ENCODE data around the gene ST6GALNAC6.
"Not testable (repeated sequence)": the region's sequence is repeated elsewhere in the genome, so short reads cannot be mapped to it uniquely, and the experiment has no call there.

ST6GALNAC6 gene

DNA sequence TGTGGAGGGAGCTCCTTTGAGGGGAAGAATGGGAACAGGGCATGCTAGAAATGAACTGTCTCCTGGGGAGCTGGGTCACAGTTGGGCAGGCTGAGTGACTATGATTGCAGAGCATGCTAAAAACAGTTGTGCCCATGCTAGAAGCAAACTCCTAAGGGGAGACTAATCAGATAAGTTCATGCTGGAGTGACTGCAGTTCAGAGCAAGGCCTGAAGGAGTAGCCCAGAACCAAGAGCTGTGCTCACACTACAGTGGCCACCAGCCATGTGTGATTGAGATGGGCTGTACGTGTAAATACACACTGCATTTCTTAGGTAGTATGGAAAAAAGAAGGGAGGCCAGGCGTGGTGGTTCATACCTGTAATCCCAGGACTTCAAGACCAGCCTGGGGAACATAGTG, 11.6 kb downstream of the ST6GALNAC6 start:
- DNase-seq: no peak

GRCh38 chr9:127886401-127886972, 12.9 kb downstream of the ST6GALNAC6 start:
- no peak for DNase-seq

DNA sequence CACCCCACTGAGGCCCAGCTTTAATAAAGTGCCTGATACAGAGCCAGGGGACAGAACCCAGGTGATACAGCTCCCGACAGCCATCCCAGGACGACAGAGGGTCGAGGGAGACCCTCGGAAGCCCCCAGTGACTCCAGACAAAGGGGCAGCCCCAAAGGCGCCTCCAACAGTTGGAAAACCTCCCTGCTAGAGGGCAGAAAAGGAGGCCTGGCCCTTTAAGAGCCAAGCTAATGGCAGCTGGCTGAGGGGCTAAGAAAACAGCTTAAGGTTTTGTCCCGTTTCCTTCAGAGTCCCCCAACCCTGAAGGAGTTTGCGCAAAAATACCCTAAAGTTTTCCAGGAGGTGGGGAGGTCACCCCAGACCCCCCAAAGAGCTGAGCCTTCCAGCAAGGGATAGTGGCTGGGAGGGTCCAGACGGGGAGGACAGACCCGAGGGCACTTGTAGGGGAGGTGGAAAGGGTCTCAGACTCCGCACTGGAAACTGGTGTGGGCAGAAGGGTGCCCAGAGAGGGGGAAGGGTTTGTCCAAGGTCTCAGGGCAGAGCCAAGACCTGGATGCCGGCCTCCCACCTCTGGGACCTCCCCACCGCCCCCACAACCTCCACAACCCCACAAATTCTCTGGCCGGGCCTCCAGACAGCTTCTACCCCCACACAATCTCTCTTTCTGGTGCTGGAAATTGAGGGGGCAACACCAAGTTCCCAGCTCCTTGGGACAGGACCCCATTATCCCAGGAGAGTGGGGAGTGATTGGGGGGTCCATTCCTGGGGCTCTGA, 13.7 kb downstream of the ST6GALNAC6 start:
- DNase-seq: no peak

DNA sequence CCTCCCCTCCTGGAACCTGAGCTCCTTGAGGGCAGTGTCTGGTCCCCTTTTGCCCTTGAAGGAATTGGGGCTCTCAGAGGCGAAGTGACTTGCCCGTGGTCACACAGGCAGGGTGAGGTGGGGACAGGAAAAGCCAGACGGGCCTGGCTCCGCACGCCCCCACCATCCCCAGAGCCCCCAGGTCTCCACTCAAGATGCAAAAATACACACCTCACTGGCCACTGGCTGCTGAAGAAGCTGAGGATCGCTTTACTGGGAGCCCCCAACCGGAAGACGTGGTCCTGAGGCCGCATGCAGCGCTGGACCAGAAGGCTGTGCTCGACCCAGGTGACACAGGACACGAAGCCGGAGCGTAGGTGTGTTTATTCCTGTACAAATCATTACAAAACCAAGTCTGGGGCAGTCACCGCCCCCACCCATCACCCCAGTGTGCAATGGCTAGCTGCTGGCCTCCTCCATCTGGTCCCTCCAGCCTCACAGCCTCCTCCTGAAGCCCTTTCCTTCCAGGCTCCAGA, 14.4 kb downstream of the ST6GALNAC6 start:
- DNase-seq: no peak

- peak; percentile 66 for DNase-seq
These were observed 14.9 kb downstream of the ST6GALNAC6 start for GRCh38 chr9:127884427-127884911.

DNA sequence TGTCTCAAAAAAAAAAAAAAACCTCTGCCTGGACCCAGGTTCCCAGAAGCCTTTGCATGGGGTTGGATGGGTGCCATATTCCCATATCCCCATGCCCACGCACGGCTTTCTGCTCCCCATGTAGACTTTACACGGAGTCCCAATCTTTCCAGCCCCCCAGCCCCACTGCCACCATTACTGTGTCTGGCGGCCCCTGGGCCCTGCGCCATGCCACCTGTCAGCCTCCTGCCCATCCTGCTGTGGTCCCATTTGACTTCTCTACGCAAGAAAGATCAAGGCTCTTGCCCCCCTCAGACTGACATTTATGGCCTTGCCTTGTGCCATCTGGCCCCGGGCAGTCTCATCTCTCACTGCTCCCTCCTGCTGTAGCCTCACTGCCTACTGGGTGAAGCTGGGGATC, 15.4 kb downstream of the ST6GALNAC6 start:
- no peak for DNase-seq

DNA sequence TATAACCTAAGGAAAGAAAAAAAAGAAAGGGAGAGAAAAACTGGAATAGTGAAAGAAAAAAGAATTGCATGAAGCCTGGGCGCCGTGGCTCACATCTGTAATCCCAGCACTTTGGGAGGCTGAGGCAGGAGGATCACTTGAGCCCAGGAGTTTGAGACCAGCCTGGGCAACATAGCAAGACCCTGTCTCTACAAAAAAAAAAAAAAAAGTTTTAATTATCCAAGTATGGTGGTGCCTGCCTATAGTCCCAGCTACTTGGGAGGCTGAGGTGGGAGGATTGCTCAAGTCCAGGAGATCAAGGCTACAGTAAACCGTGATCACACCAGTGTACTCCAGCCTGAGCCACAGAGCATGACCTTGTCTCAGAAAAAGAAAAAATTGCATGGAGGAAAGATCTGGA, 17.7 kb downstream of the ST6GALNAC6 start:
- DNase-seq: not testable (repeated sequence)

DNA sequence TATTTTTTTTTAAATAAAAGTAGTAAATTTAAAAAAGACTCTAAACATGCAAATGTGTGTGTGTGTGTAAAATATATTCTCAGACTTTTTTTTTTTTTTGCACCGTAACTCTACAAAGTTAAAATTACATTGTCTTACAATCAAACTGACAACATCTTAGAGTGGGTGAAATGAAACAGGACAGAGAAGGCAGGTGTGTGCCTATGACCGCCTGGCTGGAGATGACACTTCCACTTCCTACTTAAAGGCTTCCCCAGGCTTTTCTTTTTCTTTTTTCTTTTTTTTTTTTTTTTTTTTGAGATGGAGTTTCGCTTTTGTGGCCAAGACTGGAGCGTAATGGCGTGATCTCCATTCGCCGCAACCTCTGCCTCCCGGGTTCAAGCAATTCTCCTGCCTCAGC, 19.3 kb downstream of the ST6GALNAC6 start:
- DNase-seq: no peak

DNA sequence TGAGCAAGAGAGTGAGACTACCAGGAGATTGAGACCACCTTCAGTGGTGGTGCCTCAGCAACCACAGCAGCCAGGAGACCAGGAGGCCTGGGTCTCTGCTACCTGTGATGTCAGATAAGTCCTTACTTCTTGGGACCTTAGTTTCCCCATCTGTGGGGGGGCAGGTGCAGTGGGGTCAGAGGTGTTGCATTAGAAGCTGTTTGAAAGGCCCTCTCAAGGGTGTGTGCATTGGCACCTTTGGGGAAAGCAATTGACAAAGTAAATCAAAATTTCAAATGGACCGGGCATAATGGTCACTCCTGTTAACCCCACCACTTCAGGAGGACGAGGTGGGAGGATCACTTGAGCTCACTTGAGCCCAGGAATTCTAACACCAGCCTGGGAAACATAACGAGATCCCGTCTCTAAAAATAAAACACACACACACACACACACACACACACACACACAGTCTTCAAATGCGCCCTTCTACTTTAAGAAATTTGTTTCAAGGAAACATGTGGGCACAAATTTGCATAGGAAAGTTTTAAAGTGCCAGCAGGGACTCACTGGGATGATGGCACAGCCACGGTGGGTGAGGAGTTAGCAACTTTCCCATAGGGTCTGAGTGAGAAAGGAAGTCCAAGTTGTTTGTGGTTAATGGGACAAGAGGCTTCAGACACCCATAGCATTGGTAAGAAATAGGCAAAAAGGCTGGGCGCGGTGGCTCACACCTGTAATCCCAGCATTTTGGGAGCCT, 20.6 kb downstream of the ST6GALNAC6 start:
- no peak for DNase-seq

DNA sequence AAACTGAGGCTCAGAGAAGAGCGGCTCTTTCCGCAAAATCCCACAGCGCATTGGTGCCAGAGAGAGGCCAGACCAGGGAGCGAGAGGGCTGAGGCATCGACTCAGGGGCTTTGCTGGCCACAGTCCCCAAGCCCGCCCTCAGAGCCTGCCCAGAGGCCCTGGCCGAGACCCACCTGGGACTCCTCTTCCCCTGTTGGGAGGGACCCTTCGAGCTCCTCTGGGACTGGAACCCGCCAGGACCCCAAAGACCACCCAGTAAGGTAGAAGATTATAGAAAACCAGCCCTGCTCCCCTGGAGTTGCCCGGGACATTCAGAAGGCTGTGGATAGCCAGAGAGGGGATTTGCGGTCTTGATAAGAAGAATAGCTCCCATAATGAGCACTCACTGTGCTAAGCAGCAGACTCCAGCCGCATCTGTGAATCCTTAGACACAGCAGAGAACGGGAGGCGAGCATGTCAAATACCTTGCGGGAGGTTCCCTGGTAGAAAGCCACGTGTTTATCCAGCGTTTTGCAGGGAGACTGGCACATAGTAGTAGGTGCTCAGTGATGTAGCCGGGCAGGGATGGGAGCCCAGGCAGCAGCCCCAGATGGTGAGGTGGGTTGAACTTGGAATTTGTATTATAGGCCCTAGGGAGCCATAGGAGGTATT, 21.3 kb downstream of the ST6GALNAC6 start:
- DNase-seq: no peak

GRCh38 chr9:127877566-127877998, 21.8 kb downstream of the ST6GALNAC6 start, which contains the start of gene AK1:
Gene AK1, minus strand, starts transcription at chr9:127877675. Its CDS starts 3,058 bp downstream, at chr9:127874617.
- DNase-seq: peak; percentile 50

DNA sequence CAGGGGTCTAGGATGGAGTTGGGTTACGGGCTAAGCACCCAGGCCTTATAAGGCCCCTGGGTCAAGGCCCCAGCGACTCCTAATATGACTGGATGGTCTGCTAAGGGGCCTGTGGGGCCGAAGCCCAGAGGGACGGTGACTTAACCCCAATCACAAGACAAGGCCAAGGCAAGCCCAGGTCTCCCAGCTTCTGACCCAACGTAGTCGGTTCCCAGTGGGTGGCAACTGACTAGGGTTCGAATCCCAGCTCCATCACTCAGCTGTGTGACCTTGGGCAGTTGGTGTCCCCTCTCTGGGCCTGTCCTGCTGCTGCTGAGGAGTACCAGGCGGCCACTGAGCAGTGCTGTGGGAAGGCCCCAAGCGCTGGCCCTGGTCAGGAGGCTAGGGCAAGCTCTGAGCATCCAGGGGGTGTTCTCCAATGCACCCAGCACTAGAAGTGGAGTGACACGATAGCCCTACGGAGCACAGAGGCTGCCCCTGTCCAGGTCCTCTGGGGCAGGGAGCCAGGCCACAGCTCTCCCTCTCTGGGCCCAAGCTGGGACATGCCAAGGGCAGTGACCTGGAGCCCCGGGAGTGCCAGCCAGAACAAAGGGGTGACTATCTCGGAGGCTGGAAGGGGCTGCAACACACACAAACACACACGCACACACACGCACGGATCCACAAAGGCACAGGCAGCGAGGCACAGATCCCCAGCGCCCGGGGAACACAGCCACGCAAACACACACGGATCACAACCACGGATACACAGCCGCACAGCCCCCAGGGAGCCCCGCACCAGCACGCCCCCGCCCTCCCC, 22.4 kb downstream of the ST6GALNAC6 start:
- no peak for DNase-seq

GRCh38 chr9:127876026-127876763, 23.2 kb downstream of the ST6GALNAC6 start:
- no peak for DNase-seq

- DNase-seq: no peak
These were observed 24.0 kb downstream of the ST6GALNAC6 start for GRCh38 chr9:127875306-127875966.

DNA sequence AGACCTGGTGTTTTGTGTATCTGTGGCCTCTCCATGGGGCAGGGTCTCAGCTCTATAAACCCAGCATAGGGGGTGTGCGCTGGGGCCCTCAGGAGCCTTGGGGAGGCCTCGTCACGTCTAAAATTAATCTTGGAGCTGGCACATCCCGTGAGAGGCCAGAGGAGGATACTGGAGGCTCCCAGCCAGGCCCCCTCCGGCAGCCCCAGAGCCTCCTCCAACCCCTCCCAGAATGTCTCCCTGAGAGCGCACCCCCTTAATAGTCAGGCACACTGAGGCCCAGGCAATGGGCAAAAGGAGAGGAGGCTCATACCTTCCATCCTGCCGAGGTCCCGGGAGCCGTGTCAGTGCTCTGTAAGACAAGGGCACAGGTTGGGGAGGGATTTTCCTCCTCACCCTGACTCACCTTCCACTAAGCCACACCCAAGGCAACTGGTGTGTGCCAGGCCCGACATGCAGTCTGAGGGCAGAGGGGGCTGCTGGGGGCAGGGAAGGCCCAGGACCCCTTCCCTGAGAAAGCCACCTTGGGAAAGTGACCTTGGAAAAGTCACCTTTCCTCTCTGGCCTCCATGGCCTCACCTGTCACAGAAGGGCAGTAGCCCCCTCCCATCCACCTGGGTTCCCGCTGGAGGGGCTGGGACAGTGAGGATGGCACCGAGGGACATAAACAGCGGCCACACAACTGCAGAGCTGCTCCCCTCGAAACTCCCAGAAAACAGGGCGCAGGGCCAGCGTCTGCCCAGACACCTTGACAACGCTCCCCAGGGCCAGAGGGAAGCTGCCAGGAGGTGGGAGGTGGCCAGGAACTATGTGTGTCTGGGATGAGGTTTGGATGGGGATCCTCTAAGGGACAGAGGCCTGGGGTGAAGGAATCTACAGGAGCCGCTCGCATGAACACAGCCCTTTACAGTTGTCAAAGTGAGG, 24.8 kb downstream of the ST6GALNAC6 start:
- DNase-seq: no peak

DNA sequence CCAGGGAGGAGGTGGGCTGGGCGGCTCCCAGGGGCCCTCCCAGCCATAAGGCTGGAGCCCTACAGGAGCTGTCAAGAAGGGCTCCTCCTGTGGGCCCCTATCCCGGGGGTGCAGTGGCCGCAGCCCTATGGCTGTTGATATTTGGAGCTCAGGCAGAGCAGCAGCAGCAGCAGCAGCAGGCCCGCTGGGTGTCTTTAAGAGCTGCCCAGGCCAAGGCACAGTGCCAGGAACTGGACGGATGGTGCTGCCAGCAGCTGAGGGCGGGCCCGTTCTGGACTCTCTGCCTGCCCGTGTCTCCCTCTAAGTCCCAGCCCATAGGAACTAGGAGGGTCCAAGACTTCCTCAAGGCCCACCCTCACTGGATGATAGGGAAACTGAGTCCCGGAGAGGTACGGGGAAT, 25.5 kb downstream of the ST6GALNAC6 start:
- no peak for DNase-seq

DNA sequence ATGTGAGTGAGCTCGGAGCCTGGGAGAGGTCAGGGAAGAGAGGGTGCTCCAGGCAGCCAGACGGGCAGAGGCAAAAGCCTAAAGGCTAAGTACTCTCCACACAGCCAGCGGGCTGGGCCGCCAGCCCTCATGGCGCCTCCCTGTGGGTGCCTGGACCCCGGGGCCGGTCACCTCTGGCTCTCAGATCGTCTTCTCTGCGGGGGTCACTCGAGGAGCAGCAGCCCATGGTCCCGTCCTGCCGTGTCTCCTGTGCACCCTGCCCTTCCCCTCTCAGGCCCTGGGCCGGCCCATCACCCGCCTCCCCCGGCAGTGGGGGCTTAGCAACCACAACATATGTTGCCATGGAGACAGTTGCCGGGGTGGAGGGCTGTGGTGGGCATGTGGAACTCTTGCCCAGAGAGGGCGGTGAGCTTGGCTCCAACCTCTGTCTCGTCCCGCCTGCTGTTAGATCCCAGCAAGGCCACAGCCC, 26.1 kb downstream of the ST6GALNAC6 start:
- DNase-seq: no peak

- DNase-seq: no peak
These were observed 26.8 kb downstream of the ST6GALNAC6 start for GRCh38 chr9:127872369-127873222.

All from NCI-H2107 (cell line).